GM13977 (cell line): ENCODE measurements around the gene RHOBTB1.

Experiments used
- DNase-seq: peaks from one replicate; pipeline ENCODE4 v3.0.0; 2012; ENCODE audit warnings: low spot score
- in situ Hi-C: fragments of 300-500 bp; cut with MboI; formaldehyde crosslinking; loops from one replicate; pipeline ENCODE4 v1.12.0; 2022; ENCODE audit warnings: low sequenced_read_pairs, low pct_unique_long_range_greater_than_20kb, mixed read lengths, inconsistent platforms; ENCODE audit not compliant: unreplicated experiment
- TF ChIP-seq, protein P1 (sequence below): IDR thresholded peaks from 2 replicates; pipeline ENCODE4 v1.5.1; 2012; ENCODE audit warnings: mild to moderate bottlenecking, control low read depth; ENCODE audit not compliant: insufficient read depth; ENCODE audit errors: extremely low read depth, missing control alignments

RHOBTB1 gene

DNA sequence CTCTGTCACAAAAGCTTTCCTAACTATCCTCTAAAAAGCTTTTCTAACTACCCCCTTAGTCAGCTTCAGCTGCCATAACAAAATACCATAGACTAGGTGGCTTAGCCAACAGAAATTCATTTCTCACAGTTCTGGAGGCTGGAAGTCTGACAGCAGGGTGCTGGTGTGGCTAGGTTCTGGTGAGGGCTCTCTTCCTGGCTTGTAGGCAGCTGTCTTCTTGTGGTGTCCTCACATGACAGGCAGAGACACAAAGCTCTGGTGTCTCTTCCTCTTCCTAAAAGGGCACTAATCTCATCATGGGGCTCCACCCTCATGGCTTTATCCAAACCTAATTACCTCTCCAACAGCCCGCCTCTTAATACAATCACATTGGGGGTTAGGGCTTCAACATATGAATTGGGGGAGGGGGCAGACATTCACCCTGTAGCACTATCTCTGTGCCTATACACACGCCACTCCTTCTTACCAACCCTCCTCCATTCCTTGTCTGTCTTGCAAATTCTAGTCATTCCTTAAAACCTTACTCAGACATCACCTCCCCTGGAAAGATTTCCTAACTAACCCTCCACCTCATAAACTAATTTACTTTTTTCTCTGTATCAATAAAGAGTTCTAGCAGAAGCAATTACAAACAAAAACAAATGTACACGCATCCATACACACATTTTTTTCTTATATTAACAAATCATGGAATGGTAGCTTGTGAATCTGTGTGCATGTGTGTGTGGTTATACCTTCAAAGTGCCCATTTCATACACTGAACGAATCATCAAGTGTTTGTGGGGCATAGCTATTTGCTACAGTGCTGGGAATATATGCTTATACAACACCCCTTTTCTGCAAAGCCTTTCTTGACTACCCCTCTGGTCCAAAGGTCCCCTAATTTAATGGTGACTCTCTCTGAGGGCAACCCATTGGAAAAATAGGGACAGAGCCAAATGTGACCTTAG, 26.4 kb downstream of the RHOBTB1 start:
- no peak for DNase-seq
- in situ Hi-C loops = no loop called here
- TF ChIP-seq, protein P1, sequence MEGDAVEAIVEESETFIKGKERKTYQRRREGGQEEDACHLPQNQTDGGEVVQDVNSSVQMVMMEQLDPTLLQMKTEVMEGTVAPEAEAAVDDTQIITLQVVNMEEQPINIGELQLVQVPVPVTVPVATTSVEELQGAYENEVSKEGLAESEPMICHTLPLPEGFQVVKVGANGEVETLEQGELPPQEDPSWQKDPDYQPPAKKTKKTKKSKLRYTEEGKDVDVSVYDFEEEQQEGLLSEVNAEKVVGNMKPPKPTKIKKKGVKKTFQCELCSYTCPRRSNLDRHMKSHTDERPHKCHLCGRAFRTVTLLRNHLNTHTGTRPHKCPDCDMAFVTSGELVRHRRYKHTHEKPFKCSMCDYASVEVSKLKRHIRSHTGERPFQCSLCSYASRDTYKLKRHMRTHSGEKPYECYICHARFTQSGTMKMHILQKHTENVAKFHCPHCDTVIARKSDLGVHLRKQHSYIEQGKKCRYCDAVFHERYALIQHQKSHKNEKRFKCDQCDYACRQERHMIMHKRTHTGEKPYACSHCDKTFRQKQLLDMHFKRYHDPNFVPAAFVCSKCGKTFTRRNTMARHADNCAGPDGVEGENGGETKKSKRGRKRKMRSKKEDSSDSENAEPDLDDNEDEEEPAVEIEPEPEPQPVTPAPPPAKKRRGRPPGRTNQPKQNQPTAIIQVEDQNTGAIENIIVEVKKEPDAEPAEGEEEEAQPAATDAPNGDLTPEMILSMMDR = no peak

DNA sequence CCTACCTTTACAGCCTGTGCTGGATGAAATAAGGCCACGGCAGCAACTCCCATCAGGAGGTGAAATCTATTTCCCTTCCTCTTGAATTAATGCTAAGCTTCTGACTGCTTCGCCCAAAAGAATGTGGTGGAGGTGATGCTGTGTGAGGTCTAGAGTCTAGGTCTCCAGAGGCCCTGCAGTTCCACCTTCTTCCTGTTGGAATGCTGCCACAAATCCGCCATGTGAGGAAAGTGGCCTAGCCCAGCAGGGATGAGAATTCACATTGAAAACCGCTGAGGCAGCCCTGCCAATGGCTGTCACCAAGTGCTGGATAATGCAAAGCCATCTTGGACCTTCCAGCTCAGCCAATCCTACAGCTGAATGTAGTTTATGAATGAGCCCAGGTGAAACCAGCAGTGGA, 28.0 kb downstream of the RHOBTB1 start:
- in situ Hi-C loops = no loop called here
- DNase-seq = no peak

DNA sequence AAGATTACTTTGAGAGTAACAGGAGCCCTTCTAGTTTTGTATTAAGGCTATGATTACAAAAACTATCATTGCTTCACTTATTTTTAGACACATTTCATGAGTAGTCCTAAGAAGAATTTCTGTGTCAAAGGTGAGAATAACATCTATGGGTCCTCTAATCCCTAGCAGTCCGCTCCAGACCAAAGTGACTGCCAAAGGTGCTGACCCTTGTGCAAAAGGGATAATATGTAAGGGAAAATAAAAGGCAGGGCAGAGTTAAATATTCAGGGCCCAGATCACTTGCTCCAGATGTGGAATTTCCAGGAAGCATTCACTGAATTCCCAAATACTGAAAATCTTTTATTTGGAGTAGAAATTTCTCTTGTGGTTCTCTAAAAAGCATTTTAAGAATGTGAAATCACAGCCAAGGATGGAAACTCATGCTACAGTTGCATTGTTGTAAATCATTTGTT, 29.3 kb downstream of the RHOBTB1 start:
- in situ Hi-C loops = no loop called here
- TF ChIP-seq, protein P1 = no peak
- DNase-seq = no peak

More for the DNA sequence above, 28.0 kb downstream of the RHOBTB1 start:
- TF ChIP-seq, protein P1 = no peak

DNA sequence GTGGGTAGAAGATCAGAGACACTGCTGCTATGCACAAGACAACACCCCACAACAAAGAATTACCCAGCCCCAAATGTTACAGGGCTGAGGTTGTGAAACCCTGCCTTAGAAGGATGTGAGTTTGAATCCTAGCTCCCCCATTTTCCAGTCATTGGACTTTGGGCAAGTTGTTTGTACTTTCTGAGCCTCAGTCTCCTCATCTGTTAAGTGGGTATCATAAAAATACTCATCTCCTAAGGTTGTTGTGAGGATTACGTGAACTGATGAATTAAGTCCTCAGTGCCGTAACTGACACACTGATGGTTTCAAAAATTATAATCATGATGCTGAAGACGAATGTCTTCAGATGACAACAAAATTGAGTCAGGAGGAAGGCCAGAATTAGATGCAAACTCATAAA, 30.3 kb downstream of the RHOBTB1 start:
- in situ Hi-C loops = no loop called here
- DNase-seq = no peak
- TF ChIP-seq, protein P1 = no peak

DNA sequence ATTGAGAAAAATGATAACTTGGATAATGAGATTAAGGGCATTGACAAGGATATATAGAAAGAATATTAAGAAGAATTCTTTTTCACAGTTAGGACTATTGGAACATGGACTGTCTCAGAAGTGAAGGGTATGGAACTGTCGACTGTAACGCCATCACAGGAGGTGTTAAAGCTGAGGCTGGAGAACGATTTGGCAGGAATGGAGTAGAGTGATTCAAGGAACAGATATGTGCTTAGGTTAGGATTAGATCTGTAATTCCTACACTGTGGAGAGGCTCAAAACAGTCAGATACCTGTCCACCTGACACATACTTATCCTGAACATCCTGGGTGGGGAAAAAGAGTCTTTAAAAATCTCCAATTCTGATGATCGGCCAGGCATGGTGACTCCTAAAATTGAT, 30.9 kb downstream of the RHOBTB1 start:
- in situ Hi-C loops = no loop called here
- no peak for DNase-seq
- TF ChIP-seq, protein P1 = no peak

DNA sequence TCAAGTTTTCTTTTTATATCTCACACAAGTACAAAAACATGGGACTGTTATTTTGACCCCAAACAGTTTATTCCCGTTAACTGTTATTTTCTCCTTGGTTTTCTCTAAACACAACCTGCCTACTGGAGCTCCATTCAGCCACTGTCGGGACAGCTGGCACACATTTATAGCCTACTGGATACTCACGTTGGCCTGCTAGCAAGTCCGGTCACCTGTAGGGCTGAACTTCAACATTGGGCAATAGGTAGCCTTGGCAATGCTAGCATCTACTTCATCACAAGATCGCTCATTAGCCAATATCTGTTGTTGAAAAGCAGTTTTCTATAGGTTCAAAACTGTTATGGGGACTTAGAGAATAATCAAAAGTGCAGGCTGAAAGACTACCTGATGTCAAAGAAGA, 32.3 kb downstream of the RHOBTB1 start:
- no peak for DNase-seq
- TF ChIP-seq, protein P1 = no peak
- in situ Hi-C loops = no loop called here
